Mesenchymal stem cell (in vitro differentiated cells and primary cell): Measurements from ENCODE around the gene AUP1.

Source experiments
- DNase-seq: peaks from one replicate; pipeline ENCODE4 v3.0.0-alpha.2; 2013
- H2AFZ ChIP-seq: one replicate; pipeline ENCODE4 v1.6.1; 2013; ENCODE audit warnings: low read depth, mild to moderate bottlenecking, control low read depth, inconsistent platforms, low read length, moderate library complexity
- H2AK5ac ChIP-seq: 2 replicates; pipeline ENCODE4 v1.6.1; 2013; ENCODE audit warnings: low read length, moderate library complexity, mild to moderate bottlenecking, inconsistent platforms; ENCODE audit not compliant: severe bottlenecking
- H2BK120ac ChIP-seq: one replicate; pipeline ENCODE4 v1.6.1; 2013; ENCODE audit warnings: low read depth, mild to moderate bottlenecking, inconsistent platforms, low read length, moderate library complexity
- H2BK12ac ChIP-seq, 2 experiments: one replicate each; pipeline ENCODE4 v1.6.1; 2013; ENCODE audit warnings: inconsistent platforms in 2 of 2, low read length in 2 of 2, mild to moderate bottlenecking in 2 of 2, moderate library complexity in 2 of 2, control low read depth in 1 of 2
- H2BK15ac ChIP-seq: one replicate; pipeline ENCODE4 v1.6.1; 2013; ENCODE audit warnings: mild to moderate bottlenecking, low read depth, inconsistent platforms; ENCODE audit not compliant: poor library complexity, severe bottlenecking
- H2BK5ac ChIP-seq: 2 replicates; pipeline ENCODE4 v1.6.1; 2013; ENCODE audit warnings: low read depth, mild to moderate bottlenecking, low read length, control low read depth, inconsistent platforms; ENCODE audit not compliant: poor library complexity, severe bottlenecking
- H3K14ac ChIP-seq, 2 experiments: one replicate each; pipeline ENCODE4 v1.6.1; 2013; ENCODE audit warnings: inconsistent platforms in 2 of 2, low read length in 2 of 2, control low read depth in 1 of 2, mild to moderate bottlenecking in 1 of 2, moderate library complexity in 1 of 2
- H3K18ac ChIP-seq, 2 experiments: one replicate each; pipeline ENCODE4 v1.6.1; 2013; ENCODE audit warnings: inconsistent platforms in 2 of 2, low read length in 2 of 2, control low read depth in 1 of 2, low read depth in 1 of 2, mild to moderate bottlenecking in 1 of 2
- H3K23ac ChIP-seq, 2 experiments: one replicate each; pipeline ENCODE4 v1.6.1; 2013; ENCODE audit warnings: inconsistent platforms in 2 of 2, low read length in 2 of 2, mild to moderate bottlenecking in 2 of 2, moderate library complexity in 2 of 2, control low read depth in 1 of 2
- H3K27ac ChIP-seq: 2 replicates; pipeline ENCODE4 v1.5.1; 2013; ENCODE audit warnings: mild to moderate bottlenecking, moderate library complexity, low read length, control low read depth, inconsistent platforms; ENCODE audit not compliant: poor library complexity, severe bottlenecking
- H3K27me3 ChIP-seq, 2 experiments: 2 replicates each; pipeline versions ENCODE4 v1.6.1 to v1.7.0; 2013; ENCODE audit warnings: low read length in 2 of 2, mild to moderate bottlenecking in 2 of 2, moderate library complexity in 2 of 2, control low read depth in 1 of 2, inconsistent platforms in 1 of 2; ENCODE audit not compliant: control insufficient read depth in 1 of 2, insufficient read depth in 1 of 2
- H3K36me3 ChIP-seq, 2 experiments: 2 replicates each; pipeline versions ENCODE4 v1.6.1 to v1.7.0; 2013; ENCODE audit warnings: low read length in 2 of 2, control low read depth in 1 of 2, inconsistent platforms in 1 of 2, low read depth in 1 of 2, mild to moderate bottlenecking in 1 of 2; ENCODE audit not compliant: insufficient read depth in 2 of 2, control insufficient read depth in 1 of 2
- H3K4ac ChIP-seq, 2 experiments: one replicate each; pipeline ENCODE4 v1.6.1; 2013; ENCODE audit warnings: inconsistent platforms in 2 of 2, low read length in 2 of 2, mild to moderate bottlenecking in 2 of 2, moderate library complexity in 2 of 2, control low read depth in 1 of 2, low read depth in 1 of 2
- H3K4me1 ChIP-seq: 2 replicates; pipeline ENCODE4 v1.6.1; 2013; ENCODE audit warnings: low read depth, low read length, control low read depth; ENCODE audit not compliant: control insufficient read depth, insufficient read depth
- H3K4me2 ChIP-seq: 2 replicates; pipeline ENCODE4 v1.6.1; 2013; ENCODE audit warnings: low read length, mild to moderate bottlenecking, inconsistent platforms; ENCODE audit not compliant: poor library complexity, severe bottlenecking
- H3K4me3 ChIP-seq, 2 experiments: 2 replicates each; pipeline versions ENCODE4 v1.5.1 to v1.7.0; 2013; ENCODE audit warnings: low read length in 2 of 2, mild to moderate bottlenecking in 2 of 2, control low read depth in 1 of 2, low read depth in 1 of 2; ENCODE audit not compliant: insufficient read depth in 1 of 2
- H3K79me1 ChIP-seq: replicated peaks from 2 replicates; pipeline ENCODE4 v1.6.1; 2013; ENCODE audit warnings: mild to moderate bottlenecking, control low read depth, low read length, inconsistent platforms; ENCODE audit not compliant: poor library complexity, severe bottlenecking
- H3K9ac ChIP-seq: 2 replicates; pipeline ENCODE4 v1.7.0; 2013; ENCODE audit warnings: mild to moderate bottlenecking, low read length, moderate library complexity
- H3K9me3 ChIP-seq: 2 replicates; pipeline ENCODE4 v1.7.0; 2013; ENCODE audit warnings: mild to moderate bottlenecking, low read length; ENCODE audit not compliant: control insufficient read depth
- H4K8ac ChIP-seq: one replicate; pipeline ENCODE4 v1.6.1; 2013; ENCODE audit warnings: inconsistent platforms, mild to moderate bottlenecking, low read length, moderate library complexity
- H4K91ac ChIP-seq: one replicate; pipeline ENCODE4 v1.6.1; 2013; ENCODE audit warnings: mild to moderate bottlenecking, low read length, inconsistent platforms
- WGBS: methylation state at CpG from one replicate; pipeline ENCODE4 v1.1.7; 2013; ENCODE audit warnings: mixed read lengths; 5-methylcytosine and 5-hydroxymethylcytosine counted together

The AUP1 gene

GRCh38 chr2:74556831-74557370, 27.4 kb upstream of the AUP1 start:
- Histone ChIP-seq H2BK12ac (no peak overlapping the region), H3K9me3 (no peaks in the 10 kb centered on the region), H4K91ac (no peak overlapping the region), H2AK5ac (no peak overlapping the region), H2AFZ (no peak overlapping the region), H3K79me1 (peaks cover 22% of the 10 kb centered on the region), H3K4me3 (no peak overlapping the region), H3K27ac (no peak overlapping the region), H2BK5ac (no peak overlapping the region), H3K14ac (no peak overlapping the region), H3K4ac (no peak overlapping the region), H2BK120ac (no peak overlapping the region), H3K27me3 (no peaks in the 10 kb centered on the region), H3K9ac (no peak overlapping the region), H2BK15ac (no peak overlapping the region), H3K4me1 (peaks cover 25% of the 10 kb centered on the region), H3K18ac (no peak overlapping the region), H3K23ac (no peak overlapping the region), H3K4me2 (no peak overlapping the region), H3K36me3 (peaks cover 13 to 22% of the 10 kb centered on the region in 2 experiments), H4K8ac (no peak overlapping the region)
- no peak for DNase-seq
- 95% methylated on average over 3 of the region's 6 CpGs for WGBS

GRCh38 chr2:74556159-74556558, 26.7 kb upstream of the AUP1 start:
- Histone ChIP-seq H3K4me3 (peak overlapping the region in 1 of 2 experiments; percentile 99), H3K4me1 (peaks cover 25% of the 10 kb centered on the region), H3K36me3 (peaks cover 13 to 22% of the 10 kb centered on the region in 2 experiments), H2BK120ac (no peak overlapping the region), H3K23ac (no peak overlapping the region), H2AK5ac (no peak overlapping the region), H3K9me3 (no peaks in the 10 kb centered on the region), H2AFZ (no peak overlapping the region), H2BK12ac (no peak overlapping the region), H3K18ac (no peak overlapping the region), H3K4ac (no peak overlapping the region), H4K91ac (no peak overlapping the region), H2BK5ac (no peak overlapping the region), H4K8ac (peak overlapping the region; percentile 50), H3K27ac (no peak overlapping the region), H3K79me1 (peaks cover 22% of the 10 kb centered on the region), H3K14ac (no peak overlapping the region), H3K27me3 (no peaks in the 10 kb centered on the region), H2BK15ac (no peak overlapping the region), H3K9ac (no peak overlapping the region), H3K4me2 (no peak overlapping the region)
- 84% methylated on average over 14 of the region's 14 CpGs for WGBS
- DNase-seq = no peak

DNA sequence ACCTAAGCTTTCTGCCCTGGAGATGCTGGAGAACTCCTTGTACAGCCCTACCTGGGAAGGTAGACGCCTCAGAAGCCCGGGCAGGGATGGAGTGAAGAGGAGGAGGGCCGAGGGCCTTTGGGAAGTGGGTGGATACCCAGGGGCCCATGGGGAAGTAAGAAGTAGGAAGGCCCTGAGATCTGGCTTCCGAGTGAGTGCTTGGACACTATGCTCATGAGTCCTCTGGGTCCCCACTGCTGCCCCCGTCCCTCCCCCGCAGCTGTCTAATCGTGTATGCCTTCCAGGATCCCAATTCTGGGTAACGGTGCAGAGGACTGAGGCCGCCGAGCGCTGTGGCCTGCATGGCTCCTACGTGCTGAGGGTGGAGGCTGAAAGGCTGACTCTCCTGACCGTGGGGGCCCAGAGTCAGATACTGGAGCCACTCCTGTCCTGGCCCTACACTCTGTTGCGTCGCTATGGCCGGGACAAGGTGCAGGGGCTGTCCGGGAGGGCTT, 26.2 kb upstream of the AUP1 start:
- Histone ChIP-seq H4K91ac (no peak overlapping the region), H2BK120ac (no peak overlapping the region), H3K4me2 (peak overlapping the region; percentile 82), H2BK12ac (no peak overlapping the region), H3K23ac (no peak overlapping the region), H3K4me1 (peaks cover 24% of the 10 kb centered on the region), H3K27me3 (no peaks in the 10 kb centered on the region), H3K27ac (no peak overlapping the region), H2BK5ac (no peak overlapping the region), H2BK15ac (no peak overlapping the region), H2AK5ac (no peak overlapping the region), H3K18ac (no peak overlapping the region), H3K36me3 (peaks cover 13 to 22% of the 10 kb centered on the region in 2 experiments), H3K4ac (no peak overlapping the region), H4K8ac (no peak overlapping the region), H3K9ac (peak overlapping the region; percentile 93), H3K79me1 (peaks cover 22% of the 10 kb centered on the region), H3K14ac (no peak overlapping the region), H2AFZ (no peak overlapping the region), H3K4me3 (peak overlapping the region; percentile 66 to 99), H3K9me3 (no peaks in the 10 kb centered on the region)
- DNase-seq = no peak
- 70% methylated on average over 17 of the region's 17 CpGs for WGBS

GRCh38 chr2:74554820-74555531, 25.5 kb upstream of the AUP1 start:
- Histone ChIP-seq H3K4me3 (peak overlapping the region; percentile 66 to 99), H3K9me3 (no peaks in the 10 kb centered on the region), H3K14ac (peak overlapping the region in 1 of 2 experiments; percentile 97), H2AK5ac (no peak overlapping the region), H2BK15ac (no peak overlapping the region), H2BK120ac (no peak overlapping the region), H3K23ac (peak overlapping the region in 1 of 2 experiments; percentile 92), H3K18ac (peak overlapping the region in 1 of 2 experiments; percentile 79), H3K4ac (no peak overlapping the region), H3K27ac (peak overlapping the region; percentile 70), H2AFZ (peak overlapping the region; percentile 78), H3K9ac (peak overlapping the region; percentile 93), H2BK12ac (peak overlapping the region in 1 of 2 experiments; percentile 28), H2BK5ac (no peak overlapping the region), H3K4me2 (peak overlapping the region; percentile 82), H3K36me3 (peaks cover 13 to 22% of the 10 kb centered on the region in 2 experiments), H4K91ac (peak overlapping the region; percentile 1), H3K27me3 (no peaks in the 10 kb centered on the region), H3K4me1 (peaks cover 21% of the 10 kb centered on the region), H4K8ac (peak overlapping the region; percentile 35), H3K79me1 (peaks cover 25% of the 10 kb centered on the region)
- peak; percentile 71 for DNase-seq
- WGBS = 2% methylated on average over 40 of the region's 58 CpGs
